ENCODE measurements around the gene TMCO4.
"Not testable (repeated sequence)": the region's sequence is repeated elsewhere in the genome, so short reads cannot be mapped to it uniquely, and the experiment has no call there.

The TMCO4 gene

GRCh38 chr1:19654386-19654785 lies 145.3 kb downstream of the TMCO4 start:
- no peak for DNase-seq

DNA sequence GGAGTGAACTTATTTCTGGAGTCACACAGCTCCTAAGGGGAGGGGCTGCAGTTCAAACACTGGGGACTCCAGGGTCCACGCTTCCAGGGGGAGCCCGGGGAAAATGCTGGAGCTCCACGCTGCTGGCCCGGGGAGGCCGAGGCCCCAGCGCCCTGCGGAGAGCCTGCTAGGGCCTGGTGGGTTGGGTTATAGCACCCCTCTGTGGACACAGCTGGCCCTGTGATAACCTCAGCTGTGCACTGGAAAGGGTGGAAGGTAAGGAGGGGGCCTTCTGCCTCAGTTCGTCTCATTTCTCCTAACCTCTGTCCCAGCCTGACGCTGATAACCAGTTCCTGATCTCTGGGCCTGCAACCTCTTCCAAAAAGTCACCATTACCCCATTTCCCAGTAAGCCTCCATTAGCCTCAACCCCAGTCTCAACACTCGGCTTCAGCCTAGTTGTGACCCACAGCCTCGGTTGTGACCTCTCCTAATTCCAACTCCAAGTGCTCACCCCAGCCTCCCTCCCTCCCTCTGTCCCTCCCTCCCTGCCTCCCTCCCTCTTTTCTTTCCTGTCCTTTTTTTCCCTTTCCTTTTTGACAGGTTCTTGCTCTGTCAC lies 148.5 kb downstream of the TMCO4 start:
- DNase-seq: peak in 1 of 2 donors; percentile 47

- DNase-seq: peak in 1 of 2 donors; percentile 26
Observed at GRCh38 chr1:19650416-19651140, 149.1 kb downstream of the TMCO4 start.

DNA sequence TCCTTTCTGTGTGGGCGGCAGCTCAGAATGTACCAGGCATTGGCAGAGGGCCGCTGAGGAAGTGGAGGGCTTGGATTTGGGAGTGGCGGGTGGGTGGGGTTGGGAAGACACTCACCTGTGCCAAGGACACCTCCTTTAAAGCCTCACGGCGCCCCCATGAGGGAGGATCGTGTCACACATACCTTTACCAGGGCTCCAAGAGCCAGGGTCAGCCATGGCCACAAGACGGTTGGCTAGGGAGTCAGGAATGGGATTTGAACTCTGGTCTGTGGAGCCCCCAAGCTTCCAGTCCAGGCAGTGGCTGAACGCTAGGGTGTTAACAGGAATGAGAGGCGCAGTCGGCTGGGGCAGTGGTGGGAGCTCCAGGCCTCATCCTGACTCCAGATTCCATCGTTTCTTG lies 151.0 kb downstream of the TMCO4 start:
- DNase-seq: no peak

DNA sequence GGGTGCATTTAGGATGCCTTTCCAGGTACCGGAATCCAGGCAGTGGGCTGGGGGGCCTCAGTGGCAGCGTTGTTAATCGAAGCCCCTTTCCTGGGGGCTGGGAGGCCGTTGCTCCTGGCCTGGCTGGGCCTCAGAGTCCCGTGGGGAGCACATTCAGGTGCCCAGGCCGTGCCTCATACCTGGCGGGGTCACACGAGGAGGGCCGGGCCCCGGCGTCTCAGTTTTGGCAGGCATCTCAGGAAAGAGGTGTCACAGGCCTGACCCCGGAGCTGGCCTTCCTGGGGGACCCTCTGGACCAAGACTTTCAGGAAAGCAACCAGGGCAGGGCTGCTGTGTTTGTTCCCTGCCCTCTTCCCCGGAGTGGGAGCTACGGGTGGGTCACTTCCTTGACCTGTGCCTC lies 151.5 kb downstream of the TMCO4 start:
- DNase-seq: no peak

- DNase-seq: no peak
Observed at GRCh38 chr1:19647643-19648042, 152.1 kb downstream of the TMCO4 start.

GRCh38 chr1:19646377-19647319 lies 153.1 kb downstream of the TMCO4 start:
- DNase-seq: peak; percentile 19 to 27

- DNase-seq: no peak
Observed at GRCh38 chr1:19645411-19646251, 154.1 kb downstream of the TMCO4 start.

DNA sequence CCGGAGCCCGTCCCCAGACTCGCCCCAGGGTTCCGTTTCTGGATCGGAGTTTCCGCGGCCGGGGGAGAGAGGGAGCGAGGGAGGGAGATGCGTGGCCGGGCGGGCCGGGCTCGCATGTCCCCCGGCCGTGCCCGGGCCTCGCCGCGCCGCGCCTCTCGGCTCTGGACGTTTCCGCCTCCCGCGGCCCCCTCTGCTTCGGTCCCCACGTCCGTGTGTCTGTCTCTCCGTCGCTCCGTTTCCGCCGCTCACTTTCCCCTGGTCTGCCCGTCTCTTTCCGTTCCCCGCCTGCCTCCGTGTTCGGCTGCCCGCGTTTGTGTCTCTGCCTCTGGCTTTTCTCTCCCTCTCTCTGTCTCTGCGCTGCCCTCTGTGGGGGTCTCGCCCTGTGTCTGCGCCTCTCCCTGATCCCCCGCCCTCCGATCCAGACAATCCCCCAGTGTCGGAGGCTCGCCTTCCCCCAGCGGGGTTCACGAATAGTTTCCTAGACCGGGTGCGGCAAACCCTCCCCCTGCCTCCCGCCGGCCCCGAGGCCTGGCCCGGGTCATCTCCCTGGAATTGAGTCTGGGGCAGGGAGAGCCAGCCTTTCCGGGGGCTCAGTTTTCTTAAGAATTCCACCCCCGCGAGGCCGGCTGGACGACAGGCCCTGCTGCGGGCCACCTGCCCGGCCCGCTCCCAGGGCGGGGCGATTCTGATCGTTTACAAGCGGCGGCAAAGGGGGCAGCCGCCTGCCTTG lies 154.9 kb downstream of the TMCO4 start:
- DNase-seq: peak in 1 of 2 donors; percentile 9

GRCh38 chr1:19644395-19644680 lies 155.4 kb downstream of the TMCO4 start:
- no peak for DNase-seq

DNA sequence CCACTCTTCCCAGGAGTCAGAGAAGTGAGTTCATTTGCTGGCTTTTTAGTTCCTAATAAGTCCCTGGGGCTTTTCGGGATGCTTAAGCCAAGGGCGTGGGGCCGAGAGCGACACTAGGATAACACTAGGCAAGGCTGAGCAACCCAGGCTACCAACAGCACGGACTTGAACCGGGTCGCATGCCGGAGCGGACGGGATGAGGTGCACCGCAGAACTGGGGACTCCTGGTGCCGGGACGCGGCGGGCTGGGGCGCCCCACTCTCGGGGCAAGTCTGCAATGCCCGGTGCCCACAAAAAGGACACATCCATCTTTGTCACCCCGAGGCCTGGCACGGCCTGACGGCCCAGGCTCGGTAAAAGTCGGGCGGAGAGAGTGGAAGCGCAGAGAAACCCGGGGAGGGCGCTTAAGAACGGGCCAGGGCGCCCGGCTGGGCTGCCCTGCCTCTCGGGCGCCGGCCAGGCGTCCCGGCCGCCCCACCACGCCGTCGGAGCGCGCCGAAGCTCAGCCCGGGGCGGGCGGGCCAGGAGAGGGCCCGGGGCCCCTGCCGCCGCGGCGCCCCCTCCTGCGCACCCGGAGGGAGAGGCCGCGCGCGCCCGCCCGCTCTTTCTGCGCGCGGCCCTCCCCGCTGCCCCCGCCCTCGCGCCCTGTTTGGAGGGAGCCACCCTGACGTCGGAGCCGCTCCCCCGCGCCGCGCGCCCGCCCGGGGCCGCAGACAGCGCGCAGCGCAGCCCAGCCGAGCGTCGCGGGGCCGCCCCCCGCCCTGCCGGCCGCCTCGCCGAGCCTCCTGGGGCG lies 155.9 kb downstream of the TMCO4 start, which contains the start of gene NBL1:
TSS of gene NBL1 (plus strand) at position 710 of the 793 bp plus-strand sequence. CDS start 10,720 bp downstream, outside the sequence.
- DNase-seq: peak; percentile 15 to 24

GRCh38 chr1:19643121-19643520 lies 156.6 kb downstream of the TMCO4 start:
- DNase-seq: peak; percentile 8 to 34

- no peak for DNase-seq
Observed at GRCh38 chr1:19640363-19641316, 159.1 kb downstream of the TMCO4 start.

DNA sequence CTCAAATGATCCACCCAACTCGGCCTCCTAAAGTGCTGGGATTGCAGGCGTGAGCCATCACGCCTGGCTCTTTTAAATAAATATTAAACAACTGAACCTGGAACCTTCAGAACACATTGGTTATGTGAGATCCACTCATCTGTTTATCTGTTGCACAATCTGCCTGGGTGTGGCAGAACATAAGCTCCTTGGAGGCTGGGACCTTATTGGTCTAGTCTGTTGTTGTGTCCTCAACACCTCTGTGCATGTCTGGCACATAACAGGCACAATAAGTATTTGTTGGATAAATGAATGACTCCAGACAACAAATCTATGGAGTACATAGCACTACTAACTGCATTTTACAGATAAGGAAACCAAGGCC lies 159.7 kb downstream of the TMCO4 start:
- no peak for DNase-seq

- DNase-seq: not testable (repeated sequence)
Observed at GRCh38 chr1:19639228-19639627, 160.5 kb downstream of the TMCO4 start.

DNA sequence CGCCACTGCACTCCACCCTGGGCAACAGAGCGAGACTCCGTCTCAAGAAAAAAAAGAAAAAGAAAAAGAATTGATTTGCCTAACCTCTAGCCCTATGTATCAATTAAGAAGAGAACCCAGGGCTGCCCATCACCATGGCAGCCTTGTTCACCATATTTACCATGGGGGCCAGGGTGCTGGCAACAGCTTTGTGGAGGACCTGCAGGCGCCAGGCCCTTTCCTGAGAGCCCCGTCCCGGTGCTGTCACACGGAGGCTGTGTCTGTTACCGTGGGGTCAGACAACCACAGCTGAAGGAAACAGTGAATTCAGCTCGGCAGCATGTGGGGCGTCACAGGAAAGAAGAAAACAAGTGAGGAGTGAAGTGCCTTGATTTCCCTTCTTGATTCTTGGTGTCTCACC lies 162.1 kb downstream of the TMCO4 start:
- no peak for DNase-seq

DNA sequence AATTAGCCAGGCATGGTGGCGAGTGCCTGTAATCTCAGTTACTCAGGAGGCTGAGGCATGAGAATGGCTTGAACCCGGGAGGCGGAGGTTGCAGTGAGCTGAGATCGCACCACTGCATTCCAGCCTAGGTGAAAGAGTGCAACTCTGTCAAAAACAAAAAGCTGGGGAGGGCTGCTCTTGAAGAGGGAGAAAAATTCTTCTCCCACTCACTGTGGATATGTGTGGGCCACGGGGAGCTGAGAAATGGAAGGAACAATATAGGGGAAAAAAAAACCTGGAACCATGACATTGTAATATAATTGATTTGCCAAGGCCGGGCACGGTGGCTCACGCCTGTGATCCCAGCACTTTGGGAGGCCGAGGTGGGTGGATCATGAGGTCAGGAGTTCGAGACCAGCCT lies 163.0 kb downstream of the TMCO4 start:
- DNase-seq: not testable (repeated sequence)

DNA sequence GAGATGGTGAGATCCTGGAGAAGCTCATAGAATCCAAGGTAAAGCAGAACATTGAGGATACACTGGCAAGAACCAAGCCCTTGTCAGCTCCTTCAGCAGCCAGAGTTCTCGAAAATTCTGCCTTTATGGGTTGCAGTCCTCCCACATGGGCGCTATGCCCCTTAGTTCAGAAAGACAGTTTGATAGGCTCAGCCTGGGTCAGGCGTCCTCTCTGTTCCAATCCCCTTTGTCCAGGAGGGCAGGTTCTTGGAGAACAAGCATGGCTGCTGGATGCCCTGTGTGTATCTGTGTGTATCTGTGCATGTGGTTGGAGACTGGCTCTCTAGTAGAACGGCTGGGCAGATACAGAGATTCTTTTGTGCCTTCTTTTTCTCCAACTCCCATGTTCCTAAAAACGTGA lies 163.7 kb downstream of the TMCO4 start:
- DNase-seq: no peak

- DNase-seq: no peak
Observed at GRCh38 chr1:19635646-19636045, 164.1 kb downstream of the TMCO4 start.

GRCh38 chr1:19635064-19635463 lies 164.7 kb downstream of the TMCO4 start:
- not testable (repeated sequence) for DNase-seq

All from inflammatory macrophage treated with lipopolysaccharide for 1 hour (primary cell).